GM20000 (cell line): ENCODE measurements around the gene EZH2.

Experiments
- DNase-seq: peaks from one replicate; pipeline ENCODE4 v3.0.0; 2012; ENCODE audit warnings: low spot score
- TF ChIP-seq, protein P1 (sequence below): IDR thresholded peaks from 2 replicates; pipeline ENCODE4 v1.5.1; 2012; ENCODE audit warnings: mild to moderate bottlenecking, control low read depth; ENCODE audit errors: extremely low read depth, missing control alignments

Gene EZH2

DNA sequence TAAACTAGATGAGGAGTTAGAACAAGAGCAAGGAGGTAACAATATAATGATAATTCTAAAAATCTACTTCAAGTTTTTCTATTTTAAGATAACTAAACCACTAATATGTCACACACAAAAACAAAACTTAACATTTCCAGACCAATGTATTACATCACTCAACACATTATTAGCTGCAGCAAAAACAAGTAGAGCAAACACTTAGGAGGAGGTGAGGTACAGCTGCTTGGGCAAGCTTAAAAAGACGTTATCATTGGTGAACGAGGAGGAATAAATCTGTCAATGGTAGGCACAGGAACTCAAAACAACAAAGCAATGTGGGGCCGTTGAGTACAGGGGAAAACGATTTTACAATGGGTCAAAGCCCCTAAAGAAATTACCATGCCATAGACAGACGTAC is 58.8 kb downstream of the EZH2 start:
- TF ChIP-seq, protein P1, sequence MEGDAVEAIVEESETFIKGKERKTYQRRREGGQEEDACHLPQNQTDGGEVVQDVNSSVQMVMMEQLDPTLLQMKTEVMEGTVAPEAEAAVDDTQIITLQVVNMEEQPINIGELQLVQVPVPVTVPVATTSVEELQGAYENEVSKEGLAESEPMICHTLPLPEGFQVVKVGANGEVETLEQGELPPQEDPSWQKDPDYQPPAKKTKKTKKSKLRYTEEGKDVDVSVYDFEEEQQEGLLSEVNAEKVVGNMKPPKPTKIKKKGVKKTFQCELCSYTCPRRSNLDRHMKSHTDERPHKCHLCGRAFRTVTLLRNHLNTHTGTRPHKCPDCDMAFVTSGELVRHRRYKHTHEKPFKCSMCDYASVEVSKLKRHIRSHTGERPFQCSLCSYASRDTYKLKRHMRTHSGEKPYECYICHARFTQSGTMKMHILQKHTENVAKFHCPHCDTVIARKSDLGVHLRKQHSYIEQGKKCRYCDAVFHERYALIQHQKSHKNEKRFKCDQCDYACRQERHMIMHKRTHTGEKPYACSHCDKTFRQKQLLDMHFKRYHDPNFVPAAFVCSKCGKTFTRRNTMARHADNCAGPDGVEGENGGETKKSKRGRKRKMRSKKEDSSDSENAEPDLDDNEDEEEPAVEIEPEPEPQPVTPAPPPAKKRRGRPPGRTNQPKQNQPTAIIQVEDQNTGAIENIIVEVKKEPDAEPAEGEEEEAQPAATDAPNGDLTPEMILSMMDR = no peak
- no peak for DNase-seq

DNA sequence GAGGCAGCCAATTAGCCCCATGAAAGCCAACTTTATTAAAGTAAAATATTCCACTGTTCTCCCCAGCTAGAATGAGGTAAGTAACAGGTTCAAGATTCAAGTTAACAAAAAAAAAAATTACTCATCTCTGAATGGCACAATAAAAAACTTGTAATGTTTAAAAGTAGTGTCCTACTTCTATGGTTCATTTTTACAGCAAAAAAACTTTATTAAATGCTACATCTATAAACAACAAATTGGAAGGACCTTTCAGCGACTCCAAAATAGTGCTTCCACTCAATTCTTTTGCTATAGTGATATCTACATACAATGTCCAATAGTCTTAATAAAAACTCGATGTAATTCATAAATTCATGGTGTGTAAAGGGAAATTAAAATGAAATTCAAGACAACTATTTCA is 59.2 kb downstream of the EZH2 start:
- DNase-seq = no peak
- TF ChIP-seq, protein P1 = no peak

DNA sequence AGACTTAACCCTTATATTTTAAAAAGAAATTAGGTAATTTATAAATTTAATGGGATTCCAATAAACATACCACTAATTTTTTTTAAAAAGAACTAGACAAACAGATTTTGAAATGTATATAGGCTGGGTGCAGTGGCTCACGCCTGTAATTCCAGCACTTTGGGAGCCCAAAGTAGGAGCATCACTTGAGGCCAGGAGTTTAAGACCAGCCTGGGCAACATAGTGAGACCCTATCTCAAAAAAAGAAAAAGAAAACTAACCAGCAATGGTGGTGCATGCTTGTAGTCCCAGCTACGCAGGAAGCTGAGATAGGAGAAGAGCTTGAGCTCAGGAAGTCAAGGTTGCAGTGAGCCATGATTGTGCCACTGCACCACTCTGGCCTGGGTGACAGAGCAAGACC is 62.7 kb downstream of the EZH2 start:
- TF ChIP-seq, protein P1 = no peak
- DNase-seq = no peak

GRCh38 chr7:148819697-148820360 is 64.3 kb downstream of the EZH2 start:
- TF ChIP-seq, protein P1 = no peak
- no peak for DNase-seq

- TF ChIP-seq, protein P1 = no peak
- no peak for DNase-seq
These were observed 68.5 kb downstream of the EZH2 start for GRCh38 chr7:148815612-148816011.

DNA sequence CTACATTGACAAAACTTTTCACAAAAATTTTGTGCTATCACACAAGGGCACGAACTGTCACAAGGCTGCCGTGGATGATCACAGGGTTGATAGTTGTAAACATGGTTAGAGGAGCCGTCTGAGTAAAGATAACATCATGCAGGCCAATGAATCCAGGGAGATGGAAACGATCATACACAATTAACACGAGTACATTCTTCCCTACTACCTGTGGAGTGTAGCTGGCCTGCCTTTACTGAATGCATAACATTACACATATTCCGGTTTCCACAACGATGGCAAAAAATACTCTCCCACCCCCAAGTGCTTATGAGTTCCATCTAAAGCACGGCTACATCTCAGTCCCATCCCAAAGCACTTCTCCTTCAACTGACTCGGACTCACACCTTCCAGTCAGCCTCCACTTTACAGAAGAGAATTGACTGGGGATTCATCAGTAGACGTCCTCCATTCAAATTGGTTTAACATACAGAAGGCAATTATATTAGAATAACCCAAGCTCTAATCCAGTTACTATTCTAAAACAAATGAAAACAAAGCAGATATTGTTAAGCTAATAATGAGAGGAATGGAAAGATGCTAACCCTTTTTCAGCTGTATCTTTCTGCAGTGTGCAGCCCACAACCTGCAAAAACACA is 69.0 kb downstream of the EZH2 start:
- TF ChIP-seq, protein P1 = no peak
- no peak for DNase-seq

DNA sequence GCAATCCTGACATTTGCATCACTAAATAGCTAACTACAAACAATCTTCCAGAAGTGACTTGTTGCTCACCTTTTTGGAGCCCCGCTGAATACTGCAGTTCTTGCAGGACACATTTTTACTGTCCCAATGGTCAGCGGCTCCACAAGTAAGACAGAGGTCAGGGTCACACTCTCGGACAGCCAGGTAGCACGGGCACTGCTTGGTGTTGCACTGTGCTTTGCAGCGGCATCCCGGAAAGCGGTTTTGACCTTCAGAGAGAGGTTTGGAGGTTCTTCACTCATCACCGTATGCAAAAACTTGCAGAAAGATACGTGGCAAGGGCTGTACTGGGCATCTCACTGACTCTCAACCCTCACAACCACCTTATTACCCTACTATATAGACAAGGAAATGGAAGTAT is 70.2 kb downstream of the EZH2 start:
- DNase-seq = no peak
- TF ChIP-seq, protein P1 = no peak
